CD4-positive, alpha-beta memory T cell (primary cell): ENCODE results near the gene C20orf202. TPM values are rescaled to one million over a fixed set of nuclear protein-coding genes. Genes with fewer than 3 reads are reported as not detected.

Experiments used
- CTCF ChIA-PET: fragments of 350-600 bp; sonication (Branson Sonifier 250); formaldehyde crosslinking; loops from one replicate; lab custom pipeline; 2021; ENCODE audit warnings: inconsistent platforms; ENCODE audit not compliant: partially characterized antibody; lab: Charles Lee
- POLR2A ChIA-PET: fragments of 350-600 bp; sonication (Branson Sonifier 250); formaldehyde crosslinking; loops from one replicate; lab custom pipeline; 2021; ENCODE audit not compliant: partially characterized antibody; lab: Charles Lee
- DNase-seq, 5 donors: peaks; one replicate each; pipeline versions ENCODE4 v3.0.0 to v3.0.0-alpha.2; 2020 to 2022; ENCODE audit warnings: mixed read lengths in 1 of 5
- H3K27ac ChIP-seq: one replicate; pipeline ENCODE4 v1.7.0; 2013; ENCODE audit warnings: low read depth, low read length
- H3K27me3 ChIP-seq: 2 replicates; pipeline ENCODE4 v1.7.0; 2013; ENCODE audit warnings: mild to moderate bottlenecking, low read length, moderate library complexity; ENCODE audit not compliant: insufficient read depth
- H3K36me3 ChIP-seq: 2 replicates; pipeline ENCODE4 v1.7.0; 2013; ENCODE audit warnings: mild to moderate bottlenecking, low read length, moderate library complexity; ENCODE audit not compliant: insufficient read depth
- H3K4me1 ChIP-seq: 2 replicates; pipeline ENCODE4 v1.7.0; 2013; ENCODE audit warnings: mild to moderate bottlenecking, low read length, moderate library complexity; ENCODE audit not compliant: insufficient read depth
- H3K4me3 ChIP-seq, 2 donors: one replicate each; pipeline ENCODE4 v1.7.0; 2013; ENCODE audit warnings: low read length in 2 of 2, mild to moderate bottlenecking in 1 of 2
- H3K9me3 ChIP-seq, 2 donors: one replicate each; pipeline ENCODE4 v1.7.0; 2013; ENCODE audit warnings: low read length in 2 of 2, control low read depth in 1 of 2; ENCODE audit not compliant: control insufficient read depth in 1 of 2
- H3K27ac Mint-ChIP-seq, 7 donors: one replicate each; pipeline ENCODE4 v1.8.0; 2020 to 2021; ENCODE audit warnings: mixed read lengths in 7 of 7, mild to moderate bottlenecking in 6 of 7, inconsistent platforms in 3 of 7, moderate library complexity in 3 of 7
- H3K27me3 Mint-ChIP-seq, 2 donors: one replicate each; pipeline ENCODE4 v1.8.0; 2020 to 2021; ENCODE audit warnings: mixed read lengths in 2 of 2
- H3K36me3 Mint-ChIP-seq, 2 donors: one replicate each; pipeline ENCODE4 v1.8.0; 2020 to 2021; ENCODE audit warnings: mixed read lengths in 2 of 2, inconsistent platforms in 1 of 2, mild to moderate bottlenecking in 1 of 2
- H3K4me1 Mint-ChIP-seq, 4 donors: one replicate each; pipeline ENCODE4 v1.8.0; 2020 to 2021; ENCODE audit warnings: mixed read lengths in 4 of 4, mild to moderate bottlenecking in 1 of 4
- H3K4me3 Mint-ChIP-seq, 8 donors: one replicate each; pipeline ENCODE4 v1.8.0; 2020 to 2021; ENCODE audit warnings: mixed read lengths in 8 of 8, mild to moderate bottlenecking in 7 of 8, moderate library complexity in 6 of 8, inconsistent platforms in 3 of 8
- H3K9me3 Mint-ChIP-seq, 8 donors: one replicate each; pipeline ENCODE4 v1.8.0; 2020 to 2021; ENCODE audit warnings: mixed read lengths in 8 of 8, mild to moderate bottlenecking in 5 of 8, inconsistent platforms in 3 of 8, moderate library complexity in 1 of 8
- intact Hi-C: fragments of 100-400 bp; cut with micrococcal nuclease; formaldehyde crosslinking; loops from one replicate; pipeline ENCODE4 v1.15.1; 2023
- polyA plus RNA-seq, 2 donors: library from polyadenylated mRNA; unstranded; fragments of 300-500 nt; fragmentation: Illumina TruSeq; gene quantifications; one replicate each; pipeline ENCODE4 v1.2.3, GENCODE V29; 2021
- total RNA-seq, 2 experiments: library from RNA; stranded (reverse); gene quantifications; one replicate each; pipeline ENCODE4 v1.2.3, GENCODE V29; 2021

C20orf202 gene
- total and polyA plus RNA-seq, 4 experiments from 2014 or later: 0.18 to 0.20 TPM; not detected in 2

DNA sequence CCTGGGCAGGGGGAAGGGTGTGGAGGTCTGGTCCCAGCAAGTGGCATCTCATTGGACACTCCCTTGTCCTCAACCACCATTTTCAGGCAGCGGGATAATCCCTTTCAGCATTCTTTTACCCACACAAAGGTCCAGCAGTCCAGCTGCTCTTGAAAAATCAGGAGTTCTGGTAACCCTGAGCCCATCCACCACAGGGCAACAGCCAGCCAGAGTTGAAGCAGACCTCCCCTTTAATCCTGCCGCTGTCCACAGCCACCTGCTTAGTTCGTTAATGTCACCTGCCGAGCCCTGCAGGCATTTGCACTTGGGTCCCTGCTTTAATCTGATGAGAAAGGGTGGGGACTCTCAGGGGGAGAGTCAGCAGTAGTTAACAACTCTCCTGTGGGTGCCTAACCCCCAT, 29.6 kb upstream of the C20orf202 start:
- H3K27me3 Mint-ChIP-seq: no peaks in the 10 kb centered on the region
- Histone ChIP-seq H3K9me3 (no peaks in the 10 kb centered on the region), H3K4me3 (no peak overlapping the region), H3K27me3 (no peaks in the 10 kb centered on the region), H3K36me3 (peaks cover 29% of the 10 kb centered on the region), H3K4me1 (no peaks in the 10 kb centered on the region), H3K27ac (no peak overlapping the region)
- H3K4me3 Mint-ChIP-seq: no peak overlapping the region
- no peak for DNase-seq
- no peaks in the 10 kb centered on the region for H3K9me3 Mint-ChIP-seq
- ChIA-PET CTCF (no interaction called here), POLR2A (no interaction called here)
- no peaks in the 10 kb centered on the region for H3K4me1 Mint-ChIP-seq
- no peak overlapping the region for H3K27ac Mint-ChIP-seq
- intact Hi-C loops: no loop called here
- peaks cover 55 to 71% of the 10 kb centered on the region in 2 donors for H3K36me3 Mint-ChIP-seq

GRCh38 chr20:1174787-1175186, 28.5 kb upstream of the C20orf202 start:
- H3K9me3 Mint-ChIP-seq: no peaks in the 10 kb centered on the region
- H3K36me3 Mint-ChIP-seq: peaks cover 50 to 65% of the 10 kb centered on the region in 2 donors
- intact Hi-C loops: no loop called here
- peaks cover 19% of the 10 kb centered on the region for H3K36me3 ChIP-seq
- no peak overlapping the region for H3K4me3 Mint-ChIP-seq
- H3K4me1 Mint-ChIP-seq: no peaks in the 10 kb centered on the region
- H3K27ac Mint-ChIP-seq: no peak overlapping the region
- ChIA-PET CTCF (interaction anchor here (1.0 kb wide), 1 partner anchor 8 kb away, joined by 3 read pairs; no protein-coding TSS in a partner anchor), POLR2A (no interaction called here)
- no peak overlapping the region for H3K4me3 ChIP-seq
- no peaks in the 10 kb centered on the region for H3K4me1 ChIP-seq
- DNase-seq: no peak
- no peak overlapping the region for H3K27ac ChIP-seq
- no peaks in the 10 kb centered on the region for H3K9me3 ChIP-seq
- H3K27me3 Mint-ChIP-seq: no peaks in the 10 kb centered on the region
- no peaks in the 10 kb centered on the region for H3K27me3 ChIP-seq

DNA sequence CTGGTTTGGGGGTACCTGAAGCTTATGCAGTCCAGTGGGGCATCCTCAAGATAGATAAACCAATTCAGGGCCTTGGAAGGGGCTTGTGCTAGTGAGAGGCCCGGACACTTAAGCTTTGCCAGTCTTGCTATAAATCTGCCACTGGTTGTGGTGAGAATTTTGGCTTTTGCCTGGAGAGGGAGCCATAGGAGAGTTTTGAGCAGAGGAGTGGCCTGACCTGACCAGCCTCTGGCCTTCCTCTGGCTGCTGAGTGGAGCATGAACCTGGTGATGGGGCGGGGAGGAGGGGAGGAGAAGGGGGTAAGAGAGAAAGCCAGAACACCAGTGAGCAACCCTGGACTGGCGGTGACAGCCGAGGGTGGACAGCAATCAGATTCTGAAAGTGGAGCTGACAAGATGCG, 25.6 kb upstream of the C20orf202 start:
- Histone ChIP-seq H3K27ac (no peak overlapping the region), H3K9me3 (no peaks in the 10 kb centered on the region), H3K27me3 (no peaks in the 10 kb centered on the region), H3K4me1 (no peaks in the 10 kb centered on the region), H3K36me3 (peaks cover 4% of the 10 kb centered on the region), H3K4me3 (no peak overlapping the region)
- POLR2A ChIA-PET: no interaction called here
- no peak overlapping the region for H3K4me3 Mint-ChIP-seq
- peaks cover 28 to 41% of the 10 kb centered on the region in 2 donors for H3K36me3 Mint-ChIP-seq
- intact Hi-C loops: no loop called here
- DNase-seq: no peak
- no peaks in the 10 kb centered on the region for H3K9me3 Mint-ChIP-seq
- H3K27me3 Mint-ChIP-seq: no peaks in the 10 kb centered on the region
- no peaks in the 10 kb centered on the region for H3K4me1 Mint-ChIP-seq
- no peak overlapping the region for H3K27ac Mint-ChIP-seq
- CTCF ChIA-PET: no interaction called here

- H3K27me3 Mint-ChIP-seq: peaks cover under 1 to 2% of the 10 kb centered on the region in 2 donors
- peaks cover 27 to 38% of the 10 kb centered on the region in 2 donors for H3K36me3 Mint-ChIP-seq
- H3K4me3 ChIP-seq: no peak overlapping the region
- ChIA-PET CTCF (no interaction called here), POLR2A (no interaction called here)
- no peaks in the 10 kb centered on the region for H3K9me3 ChIP-seq
- intact Hi-C loops: no loop called here
- H3K27ac Mint-ChIP-seq: no peak overlapping the region
- DNase-seq: no peak
- H3K27ac ChIP-seq: no peak overlapping the region
- no peaks in the 10 kb centered on the region for H3K36me3 ChIP-seq
- H3K27me3 ChIP-seq: no peaks in the 10 kb centered on the region
- H3K4me1 ChIP-seq: no peaks in the 10 kb centered on the region
- H3K4me1 Mint-ChIP-seq: no peaks in the 10 kb centered on the region
- no peak overlapping the region for H3K4me3 Mint-ChIP-seq
- H3K9me3 Mint-ChIP-seq: no peaks in the 10 kb centered on the region
Measured at GRCh38 chr20:1178103-1178502, 25.2 kb upstream of the C20orf202 start.

GRCh38 chr20:1178623-1179022, 24.6 kb upstream of the C20orf202 start:
- Mint-ChIP-seq H3K27me3 (peaks cover 5 to 6% of the 10 kb centered on the region in 2 donors), H3K9me3 (no peaks in the 10 kb centered on the region), H3K4me1 (peaks cover 0 to 2% (median 0%) of the 10 kb centered on the region in 4 donors), H3K4me3 (no peak overlapping the region), H3K36me3 (peaks cover 23 to 38% of the 10 kb centered on the region in 2 donors), H3K27ac (no peak overlapping the region)
- ChIA-PET CTCF (interaction anchor here (0.8 kb wide), 1 partner anchor 33 kb away, joined by 3 read pairs; no protein-coding TSS in a partner anchor), POLR2A (no interaction called here)
- no peak for DNase-seq
- Histone ChIP-seq H3K4me1 (no peaks in the 10 kb centered on the region), H3K27me3 (no peaks in the 10 kb centered on the region), H3K36me3 (no peaks in the 10 kb centered on the region), H3K9me3 (no peaks in the 10 kb centered on the region), H3K4me3 (no peak overlapping the region), H3K27ac (no peak overlapping the region)
- intact Hi-C loops: no loop called here

GRCh38 chr20:1180949-1181348, 22.3 kb upstream of the C20orf202 start:
- Mint-ChIP-seq H3K36me3 (peaks cover 13 to 18% of the 10 kb centered on the region in 2 donors), H3K27ac (no peak overlapping the region), H3K9me3 (peaks cover 0 to under 1% (median 0%) of the 10 kb centered on the region in 8 donors), H3K4me3 (no peak overlapping the region), H3K4me1 (peaks cover 4 to 10% (median 8%) of the 10 kb centered on the region in 4 donors), H3K27me3 (peaks cover 16 to 18% of the 10 kb centered on the region in 2 donors)
- no peak for DNase-seq
- intact Hi-C loops: loop anchor here (10.0 kb wide), 1 partner anchor 206 kb away; no protein-coding TSS in a partner anchor
- Histone ChIP-seq H3K4me1 (peaks cover 8% of the 10 kb centered on the region), H3K27ac (no peak overlapping the region), H3K9me3 (no peaks in the 10 kb centered on the region), H3K27me3 (peaks cover 3% of the 10 kb centered on the region), H3K36me3 (no peaks in the 10 kb centered on the region), H3K4me3 (no peak overlapping the region)
- ChIA-PET CTCF (no interaction called here), POLR2A (no interaction called here)

DNA sequence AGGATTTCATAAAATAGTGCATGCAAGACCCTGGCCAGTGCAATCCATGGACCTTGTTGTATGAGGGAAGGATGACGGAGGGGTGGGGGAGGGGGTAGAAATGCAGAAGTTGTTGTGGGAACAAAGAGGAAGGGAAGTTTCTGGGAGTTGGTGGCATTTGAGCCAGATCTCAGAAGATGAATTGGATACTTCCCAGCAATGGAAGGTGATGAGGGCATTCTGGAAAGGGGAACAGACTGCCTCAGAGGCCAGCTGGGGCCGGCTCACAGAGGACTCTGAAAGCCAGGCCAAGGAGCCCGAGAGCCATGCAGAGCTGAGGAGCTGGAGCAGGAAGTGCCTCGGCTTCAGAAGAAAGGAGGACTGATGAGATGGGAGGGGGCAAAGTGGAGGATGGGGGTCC, 21.1 kb upstream of the C20orf202 start:
- Histone ChIP-seq H3K27ac (no peak overlapping the region), H3K27me3 (peaks cover 3% of the 10 kb centered on the region), H3K9me3 (no peaks in the 10 kb centered on the region), H3K36me3 (no peaks in the 10 kb centered on the region), H3K4me3 (no peak overlapping the region), H3K4me1 (peaks cover 14% of the 10 kb centered on the region)
- no peak for DNase-seq
- H3K4me1 Mint-ChIP-seq: peaks cover 6 to 13% (median 9%) of the 10 kb centered on the region in 4 donors
- no peak overlapping the region for H3K27ac Mint-ChIP-seq
- POLR2A ChIA-PET: no interaction called here
- intact Hi-C loops: loop anchor here (10.0 kb wide), 1 partner anchor 207 kb away; no protein-coding TSS in a partner anchor
- CTCF ChIA-PET: no interaction called here
- peaks cover 6 to 10% of the 10 kb centered on the region in 2 donors for H3K36me3 Mint-ChIP-seq
- H3K4me3 Mint-ChIP-seq: no peak overlapping the region
- peaks cover 19 to 21% of the 10 kb centered on the region in 2 donors for H3K27me3 Mint-ChIP-seq
- H3K9me3 Mint-ChIP-seq: peaks cover 0 to 1% (median 0%) of the 10 kb centered on the region in 8 donors
